CD8-positive, alpha-beta memory T cell (primary cell): ENCODE data around the gene ACKR1. TPM values are rescaled to one million over a fixed set of nuclear protein-coding genes. Genes with fewer than 3 reads are reported as not detected.

Experiments used
- CTCF ChIA-PET: fragments of 350-600 bp; sonication (Branson Sonifier 250); formaldehyde crosslinking; loops from one replicate; lab custom pipeline; 2021; ENCODE audit warnings: antibody characterized with exemption; lab: Charles Lee
- POLR2A ChIA-PET: fragments of 350-600 bp; sonication (Branson Sonifier 250); formaldehyde crosslinking; loops from one replicate; lab custom pipeline; 2021; ENCODE audit warnings: antibody characterized with exemption; lab: Charles Lee
- DNase-seq, 5 donors: peaks; one replicate each; pipeline versions ENCODE4 v3.0.0 to v3.0.0-alpha.2; 2020 to 2022; ENCODE audit warnings: mixed read lengths in 1 of 5
- H3K27ac ChIP-seq: one replicate; pipeline ENCODE4 v1.7.0; 2013; ENCODE audit warnings: low read depth, mild to moderate bottlenecking, low read length, moderate library complexity
- H3K27me3 ChIP-seq: 2 replicates; pipeline ENCODE4 v1.7.0; 2013; ENCODE audit warnings: low read length, mild to moderate bottlenecking; ENCODE audit not compliant: insufficient read depth, poor library complexity, severe bottlenecking
- H3K36me3 ChIP-seq: 2 replicates; pipeline ENCODE4 v1.7.0; 2013; ENCODE audit warnings: mild to moderate bottlenecking, low read length, moderate library complexity; ENCODE audit not compliant: insufficient read depth
- H3K4me1 ChIP-seq: 2 replicates; pipeline ENCODE4 v1.7.0; 2013; ENCODE audit warnings: mild to moderate bottlenecking, low read length, moderate library complexity; ENCODE audit not compliant: insufficient read depth
- H3K4me3 ChIP-seq: 2 replicates; pipeline ENCODE4 v1.7.0; 2013; ENCODE audit warnings: mild to moderate bottlenecking, low read length
- H3K9me3 ChIP-seq: 2 replicates; pipeline ENCODE4 v1.7.0; 2013; ENCODE audit warnings: mild to moderate bottlenecking, low read length
- H3K27ac Mint-ChIP-seq, 8 donors: one replicate each; pipeline ENCODE4 v1.8.0; 2020 to 2021; ENCODE audit warnings: mixed read lengths in 8 of 8, mild to moderate bottlenecking in 6 of 8, inconsistent platforms in 3 of 8, moderate library complexity in 3 of 8
- H3K27me3 Mint-ChIP-seq, 2 donors: one replicate each; pipeline ENCODE4 v1.8.0; 2020 to 2021; ENCODE audit warnings: mixed read lengths in 2 of 2, mild to moderate bottlenecking in 1 of 2, moderate library complexity in 1 of 2
- H3K36me3 Mint-ChIP-seq, 3 donors: one replicate each; pipeline ENCODE4 v1.8.0; 2020 to 2021; ENCODE audit warnings: mixed read lengths in 3 of 3, inconsistent platforms in 1 of 3, mild to moderate bottlenecking in 1 of 3
- H3K4me1 Mint-ChIP-seq, 3 donors: one replicate each; pipeline ENCODE4 v1.8.0; 2020 to 2021; ENCODE audit warnings: mixed read lengths in 3 of 3, inconsistent platforms in 1 of 3, mild to moderate bottlenecking in 1 of 3
- H3K4me3 Mint-ChIP-seq, 7 donors: one replicate each; pipeline ENCODE4 v1.8.0; 2020 to 2021; ENCODE audit warnings: mixed read lengths in 7 of 7, mild to moderate bottlenecking in 6 of 7, moderate library complexity in 4 of 7, inconsistent platforms in 2 of 7
- H3K9me3 Mint-ChIP-seq, 5 donors: one replicate each; pipeline ENCODE4 v1.8.0; 2020 to 2022; ENCODE audit warnings: mixed read lengths in 5 of 5, mild to moderate bottlenecking in 3 of 5, moderate library complexity in 2 of 5, inconsistent platforms in 1 of 5
- polyA plus RNA-seq: library from polyadenylated mRNA; unstranded; fragments of 300-500 nt; fragmentation: Illumina TruSeq; gene quantifications from one replicate; pipeline ENCODE4 v1.2.3, GENCODE V29; 2021
- total RNA-seq, 2 experiments: library from RNA; stranded (reverse); gene quantifications; one replicate each; pipeline ENCODE4 v1.2.3, GENCODE V29; 2021

The ACKR1 gene
- total and polyA plus RNA-seq, 3 experiments from 2014 or later: not detected

GRCh38 chr1:159171254-159171687 lies 33.4 kb upstream of the ACKR1 start, which contains the start of gene CADM3:
CADM3 (plus strand) TSS chr1:159171615; CDS start chr1:159171766, 151 bp downstream.
- no peaks in the 10 kb centered on the region for H3K36me3 ChIP-seq
- Mint-ChIP-seq H3K36me3 (no peaks in the 10 kb centered on the region), H3K27me3 (peaks cover 48 to 81% of the 10 kb centered on the region in 2 donors), H3K4me1 (peaks cover 5 to 7% (median 5%) of the 10 kb centered on the region in 3 donors), H3K9me3 (peaks cover 0 to 2% (median 0%) of the 10 kb centered on the region in 5 donors), H3K27ac (peak within 1 kb of the TSS in 2 of 8 donors; percentile 39 to 57), H3K4me3 (peak within 1 kb of the TSS in 1 of 7 donors; percentile 24)
- no peak within 1 kb of the TSS for H3K27ac ChIP-seq
- H3K9me3 ChIP-seq: no peaks in the 10 kb centered on the region
- POLR2A ChIA-PET: no interaction called here
- H3K4me3 ChIP-seq: no peak within 1 kb of the TSS
- CTCF ChIA-PET: no interaction called here
- no peak for DNase-seq
- H3K27me3 ChIP-seq: peaks cover 15% of the 10 kb centered on the region
- no peaks in the 10 kb centered on the region for H3K4me1 ChIP-seq

GRCh38 chr1:159171688-159172501 lies 32.8 kb upstream of the ACKR1 start:
- ChIA-PET POLR2A (no interaction called here), CTCF (no interaction called here)
- Mint-ChIP-seq H3K9me3 (peaks cover 0 to 2% (median 0%) of the 10 kb centered on the region in 5 donors), H3K4me1 (peaks cover 5 to 7% (median 5%) of the 10 kb centered on the region in 3 donors), H3K4me3 (peak overlapping the region in 1 of 7 donors; percentile 24), H3K36me3 (no peaks in the 10 kb centered on the region), H3K27me3 (peaks cover 49 to 75% of the 10 kb centered on the region in 2 donors), H3K27ac (peak overlapping the region in 1 of 8 donors; percentile 57)
- H3K4me3 ChIP-seq: no peak overlapping the region
- H3K4me1 ChIP-seq: no peaks in the 10 kb centered on the region
- no peak overlapping the region for H3K27ac ChIP-seq
- no peaks in the 10 kb centered on the region for H3K9me3 ChIP-seq
- H3K27me3 ChIP-seq: peaks cover 10% of the 10 kb centered on the region
- DNase-seq: no peak
- no peaks in the 10 kb centered on the region for H3K36me3 ChIP-seq

DNA sequence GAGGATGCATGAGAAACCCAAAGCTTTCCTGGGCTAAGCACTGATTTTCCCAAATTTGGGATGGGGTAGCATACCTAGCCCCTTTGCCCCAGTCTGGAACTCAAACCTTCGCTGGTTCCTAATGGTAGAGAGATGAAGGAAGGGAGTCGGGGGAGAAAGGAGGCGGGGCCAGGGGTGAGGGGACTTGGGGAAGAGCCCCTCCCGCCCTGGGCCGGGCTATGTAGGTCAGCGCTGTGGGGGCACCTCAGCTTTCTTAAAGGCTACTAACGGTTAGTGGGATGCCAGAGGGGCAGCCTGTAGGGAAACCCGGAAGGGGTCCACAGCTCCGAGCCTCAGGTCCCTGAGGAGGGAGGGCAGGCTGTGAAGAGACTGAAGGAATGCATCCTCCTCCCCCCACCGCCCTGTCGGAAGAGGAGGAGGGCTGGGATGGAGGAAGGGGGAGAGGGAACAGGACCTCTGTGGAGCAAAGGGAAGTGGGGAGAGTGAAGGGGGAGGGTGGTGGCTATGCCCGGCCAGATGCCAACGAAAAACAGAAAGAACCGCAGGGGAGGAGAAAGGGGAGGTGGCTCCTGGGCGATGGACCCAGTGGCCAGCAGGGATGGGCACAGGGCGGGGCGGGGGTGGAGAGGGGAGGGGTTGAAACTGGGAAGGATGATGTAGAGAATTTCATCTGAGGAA lies 31.9 kb upstream of the ACKR1 start:
- ChIA-PET POLR2A (no interaction called here), CTCF (no interaction called here)
- no peak overlapping the region for H3K27ac ChIP-seq
- H3K4me1 Mint-ChIP-seq: peaks cover 5 to 7% (median 5%) of the 10 kb centered on the region in 3 donors
- H3K27me3 Mint-ChIP-seq: peaks cover 50 to 70% of the 10 kb centered on the region in 2 donors
- DNase-seq: no peak
- no peaks in the 10 kb centered on the region for H3K36me3 ChIP-seq
- H3K9me3 ChIP-seq: no peaks in the 10 kb centered on the region
- H3K4me1 ChIP-seq: no peaks in the 10 kb centered on the region
- H3K36me3 Mint-ChIP-seq: no peaks in the 10 kb centered on the region
- no peak overlapping the region for H3K27ac Mint-ChIP-seq
- peaks cover 9% of the 10 kb centered on the region for H3K27me3 ChIP-seq
- no peak overlapping the region for H3K4me3 Mint-ChIP-seq
- H3K9me3 Mint-ChIP-seq: peaks cover 0 to 2% (median 0%) of the 10 kb centered on the region in 5 donors
- H3K4me3 ChIP-seq: no peak overlapping the region

DNA sequence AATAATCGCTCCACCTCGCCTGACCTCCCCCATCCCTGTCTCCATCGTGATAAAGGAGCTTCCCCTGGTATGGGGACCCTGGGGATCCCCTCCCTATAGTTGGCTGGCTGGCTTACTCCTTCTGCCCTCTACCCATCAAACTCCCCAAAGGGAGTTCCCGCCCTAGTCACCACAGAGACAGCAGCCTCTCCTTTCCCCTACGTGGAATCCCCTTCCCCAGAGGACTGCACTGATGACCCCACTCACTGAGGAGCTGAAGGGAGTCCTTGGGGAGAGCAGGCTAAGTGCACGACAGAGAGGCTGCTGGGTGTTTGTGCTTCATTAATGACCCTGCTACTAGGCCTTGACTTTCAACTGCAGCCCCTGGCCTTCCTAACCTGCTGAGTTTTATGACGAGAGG lies 31.4 kb upstream of the ACKR1 start:
- Mint-ChIP-seq H3K9me3 (peaks cover 0 to 2% (median 0%) of the 10 kb centered on the region in 5 donors), H3K36me3 (no peaks in the 10 kb centered on the region), H3K4me3 (no peak overlapping the region), H3K4me1 (peaks cover 5 to 7% (median 5%) of the 10 kb centered on the region in 3 donors), H3K27me3 (peaks cover 46 to 69% of the 10 kb centered on the region in 2 donors), H3K27ac (no peak overlapping the region)
- H3K27me3 ChIP-seq: peaks cover 9% of the 10 kb centered on the region
- no peaks in the 10 kb centered on the region for H3K4me1 ChIP-seq
- ChIA-PET POLR2A (no interaction called here), CTCF (no interaction called here)
- H3K27ac ChIP-seq: no peak overlapping the region
- no peaks in the 10 kb centered on the region for H3K9me3 ChIP-seq
- no peak overlapping the region for H3K4me3 ChIP-seq
- no peaks in the 10 kb centered on the region for H3K36me3 ChIP-seq
- no peak for DNase-seq

- CTCF ChIA-PET: no interaction called here
- Mint-ChIP-seq H3K4me3 (no peak overlapping the region), H3K4me1 (peaks cover 5 to 7% (median 5%) of the 10 kb centered on the region in 3 donors), H3K27me3 (peaks cover 34 to 70% of the 10 kb centered on the region in 2 donors), H3K27ac (no peak overlapping the region), H3K9me3 (peaks cover 0 to 1% (median 0%) of the 10 kb centered on the region in 5 donors), H3K36me3 (peaks cover 0 to 1% (median 0%) of the 10 kb centered on the region in 3 donors)
- Histone ChIP-seq H3K4me3 (no peak overlapping the region), H3K9me3 (no peaks in the 10 kb centered on the region), H3K27me3 (peaks cover 5% of the 10 kb centered on the region), H3K27ac (no peak overlapping the region), H3K36me3 (no peaks in the 10 kb centered on the region), H3K4me1 (no peaks in the 10 kb centered on the region)
- DNase-seq: no peak
- POLR2A ChIA-PET: no interaction called here
These were observed 29.1 kb upstream of the ACKR1 start for GRCh38 chr1:159175571-159175970.

DNA sequence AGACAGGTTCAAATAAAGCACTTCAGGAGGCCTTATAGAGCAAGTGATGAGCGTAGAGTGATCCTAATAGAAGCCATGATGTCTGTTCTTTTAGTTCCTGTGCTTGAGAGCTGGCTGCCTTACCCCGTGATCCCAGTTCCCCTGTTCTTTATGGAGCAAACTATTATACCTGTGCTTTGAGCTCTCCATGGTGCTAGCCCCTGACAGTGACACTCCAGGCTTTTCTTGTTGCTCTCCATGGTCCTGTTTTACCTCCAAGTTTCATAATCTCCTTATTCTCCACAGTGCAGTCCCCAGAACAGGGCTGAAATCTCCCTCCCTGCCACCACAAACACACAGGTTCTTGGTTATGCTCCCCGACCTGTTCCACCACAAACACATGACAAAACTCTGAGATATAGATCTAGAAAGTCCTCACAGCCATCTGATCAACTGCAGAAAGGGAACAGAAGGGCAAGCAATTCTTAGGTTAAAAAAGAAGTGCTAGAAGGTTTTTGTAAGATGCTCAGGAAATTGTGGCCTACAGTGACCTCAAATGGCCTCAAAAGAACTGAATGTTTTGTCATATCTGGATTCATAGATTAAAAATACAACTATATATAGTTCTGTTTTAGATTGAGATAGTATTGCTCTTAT lies 27.3 kb upstream of the ACKR1 start:
- no peaks in the 10 kb centered on the region for H3K4me1 Mint-ChIP-seq
- Histone ChIP-seq H3K27ac (no peak overlapping the region), H3K9me3 (no peaks in the 10 kb centered on the region), H3K27me3 (no peaks in the 10 kb centered on the region), H3K4me3 (no peak overlapping the region), H3K4me1 (no peaks in the 10 kb centered on the region), H3K36me3 (no peaks in the 10 kb centered on the region)
- H3K27me3 Mint-ChIP-seq: peaks cover 36 to 77% of the 10 kb centered on the region in 2 donors
- ChIA-PET POLR2A (no interaction called here), CTCF (no interaction called here)
- H3K27ac Mint-ChIP-seq: no peak overlapping the region
- peak in 1 of 5 donors; percentile 10 for DNase-seq
- H3K9me3 Mint-ChIP-seq: no peaks in the 10 kb centered on the region
- no peak overlapping the region for H3K4me3 Mint-ChIP-seq
- H3K36me3 Mint-ChIP-seq: peaks cover 0 to 1% (median 0%) of the 10 kb centered on the region in 3 donors

- no peak overlapping the region for H3K27ac ChIP-seq
- no peaks in the 10 kb centered on the region for H3K27me3 ChIP-seq
- H3K9me3 Mint-ChIP-seq: no peaks in the 10 kb centered on the region
- no peak overlapping the region for H3K4me3 Mint-ChIP-seq
- H3K4me1 ChIP-seq: no peaks in the 10 kb centered on the region
- peaks cover 0 to 1% (median 0%) of the 10 kb centered on the region in 3 donors for H3K36me3 Mint-ChIP-seq
- no peaks in the 10 kb centered on the region for H3K4me1 Mint-ChIP-seq
- H3K27ac Mint-ChIP-seq: no peak overlapping the region
- H3K4me3 ChIP-seq: no peak overlapping the region
- CTCF ChIA-PET: no interaction called here
- H3K36me3 ChIP-seq: no peaks in the 10 kb centered on the region
- POLR2A ChIA-PET: no interaction called here
- DNase-seq: no peak
- H3K9me3 ChIP-seq: no peaks in the 10 kb centered on the region
- H3K27me3 Mint-ChIP-seq: peaks cover 31 to 64% of the 10 kb centered on the region in 2 donors
These were observed 24.8 kb upstream of the ACKR1 start for GRCh38 chr1:159179906-159180305.
